Measurements from ENCODE around the gene NEU1. TPM values are rescaled to one million over a fixed set of nuclear protein-coding genes. Genes with fewer than 3 reads are reported as not detected.

NEU1 gene
- total and polyA plus RNA-seq, 2 of the 8 experiments (the other 6 are each of a cell fraction or from before 2014, with no cell fraction given): 41.2 to 72.1 TPM

DNA sequence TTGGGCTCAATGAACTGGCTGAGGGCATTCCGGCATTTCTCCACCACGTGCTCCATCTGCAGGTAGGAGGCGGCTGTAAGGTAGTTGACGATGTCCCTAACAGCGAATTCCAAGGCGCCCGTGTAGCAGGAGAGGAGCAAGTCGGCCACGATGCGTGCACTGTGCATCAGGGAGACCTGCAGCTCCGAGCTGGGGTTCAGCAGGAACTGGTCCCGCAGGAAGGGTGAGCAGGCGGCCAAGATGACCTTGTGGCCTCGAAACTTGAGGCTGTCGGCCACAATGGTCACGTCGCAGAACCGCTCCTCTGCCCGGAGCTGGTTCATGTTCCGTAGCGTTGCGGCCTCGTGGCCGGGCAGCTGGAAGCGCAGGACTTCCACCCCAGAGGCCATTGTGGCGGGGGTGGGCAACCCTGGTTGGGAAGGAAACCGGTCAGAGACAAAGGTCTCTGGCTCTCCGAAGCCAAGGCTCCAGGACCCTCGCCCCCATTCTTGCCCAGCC, 38.3 kb upstream of the NEU1 start:
- H4K91ac ChIP-seq (replicated peaks; ENCODE audit: insufficient read length, low read length): no peak overlapping the region
- H3K27ac ChIP-seq (ENCODE audit: low read depth, low read length): no peak overlapping the region
- no peak overlapping the region for H2AFZ ChIP-seq (ENCODE audit: low read length)
- H2BK20ac ChIP-seq (ENCODE audit: low read length): no peak overlapping the region
- peaks cover 0 to 16% (median 8%) of the 10 kb centered on the region in 4 experiments; a peak in 6 of 7 replicates for H3K4me1 ChIP-seq (replicated peaks in 1 of 4; ENCODE audit: control insufficient read depth in 3 of 4, insufficient read depth in 4 of 4, low read length in 3 of 4)
- FAIRE-seq (no peak), DNase-seq (ENCODE audit: low read depth in 1 of 2, low spot score in 2 of 2) (peak in 1 of 2 experiments; percentile 70)
- peak overlapping the region; percentile 90; the same call in 1 of the 2 replicates for H2BK5ac ChIP-seq (ENCODE audit: low read depth, low read length)
- H3K9me3 ChIP-seq (ENCODE audit: insufficient read depth in 2 of 2, low read depth in 1 of 2, low read length in 1 of 2): no peaks in the 10 kb centered on the region
- H3K23me2 ChIP-seq (ENCODE audit: low read depth, low read length): peaks cover 13% of the 10 kb centered on the region
- H3K4me3 ChIP-seq (ENCODE audit: extremely low read depth in 1 of 4, insufficient read depth in 2 of 4, low read depth in 3 of 4, low read length in 4 of 4): peak overlapping the region; percentile 29 to 66 (median 51)
- peaks cover 2 to 8% (median 6%) of the 10 kb centered on the region in 4 experiments; a peak in 5 of 8 replicates for H3K36me3 ChIP-seq (ENCODE audit: control insufficient read depth in 2 of 4, insufficient read depth in 4 of 4, low read length in 3 of 4)
- H4K8ac ChIP-seq (ENCODE audit: extremely low read depth, insufficient read depth, low read length): peak overlapping the region; percentile 42; the same call in 1 of the 2 replicates
- no peak overlapping the region for H2BK12ac ChIP-seq (ENCODE audit: low read depth, low read length)
- no peak overlapping the region; the same call in 1 of the 2 replicates for H2BK15ac ChIP-seq (ENCODE audit: low read length)
- peak overlapping the region; percentile 87 for H3K18ac ChIP-seq (ENCODE audit: extremely low read depth, low read length)
- no peak overlapping the region for H3K14ac ChIP-seq (ENCODE audit: insufficient read length)
- no peak overlapping the region for H2BK120ac ChIP-seq (replicated peaks; ENCODE audit: low read depth, low read length)
- H4K5ac ChIP-seq (ENCODE audit: insufficient read length, low read depth, low read length): peak overlapping the region; percentile 20
- H3K4me2 ChIP-seq (ENCODE audit: insufficient read depth in 1 of 2, low read depth in 2 of 2, low read length in 2 of 2): peak overlapping the region; percentile 68 to 86
- peaks cover 2% of the 10 kb centered on the region for H3K79me1 ChIP-seq (ENCODE audit: low read depth, low read length)
- H3K9ac ChIP-seq (replicated peaks in 1 of 4; ENCODE audit: extremely low read depth in 1 of 4, low read depth in 3 of 4, low read length in 3 of 4): peak overlapping the region in 1 of 4 experiments; percentile 27; a peak in 1 of 7 replicates
- H3K27me3 ChIP-seq (replicated peaks in 1 of 4; ENCODE audit: control insufficient read depth in 3 of 4, extremely low read depth in 1 of 4, insufficient read depth in 3 of 4, low read length in 3 of 4): no peaks in the 10 kb centered on the region
- H3K79me2 ChIP-seq (ENCODE audit: control insufficient read depth in 1 of 2, insufficient read depth in 2 of 2, low read length in 2 of 2): peaks cover 0 to 17% of the 10 kb centered on the region in 2 experiments; a peak in 2 of 4 replicates
- no peak overlapping the region for H3K23ac ChIP-seq (ENCODE audit: insufficient read length)
- ChIA-PET CTCF (ENCODE audit: partially characterized antibody) (interaction anchor here (0.9 to 1.1 kb wide), 3 partner anchors 14 to 23 kb away, joined by 3 to 4 read pairs (median 3); no protein-coding TSS in a partner anchor), POLR2A (ENCODE audit: partially characterized antibody) (interaction anchor here (0.8 to 1.0 kb wide), 3 partner anchors 17 to 280 kb away, joined by 3 read pairs; partner anchors contain the start of genes NELFE, PRRC2A and SKIC2)
- no peak overlapping the region for H3K4ac ChIP-seq (replicated peaks; ENCODE audit: insufficient read length, low read depth, low read length)
- peaks cover 0 to 4% of the 10 kb centered on the region in 2 experiments for H4K20me1 ChIP-seq (replicated peaks in 1 of 2; ENCODE audit: control insufficient read depth in 1 of 2, insufficient read depth in 2 of 2, low read length in 2 of 2)
- H2AK5ac ChIP-seq (ENCODE audit: low read depth, low read length): no peak overlapping the region
- H3K56ac ChIP-seq (replicated peaks; ENCODE audit: insufficient read length, low read depth, low read length): no peak overlapping the region
- WGBS, 2 experiments (ENCODE audit: extremely low coverage in 1 of 2, insufficient coverage in 1 of 2, insufficient read length in 1 of 2, insufficient replicate concordance in 2 of 2, low coverage in 1 of 2, low lambda C conversion rate in 2 of 2, missing lambda C conversion rate in 1 of 2): 67% methylated on average over 26 of the region's 29 CpGs; no CpG with 5 or more reads in 1 of the 2 experiments
- TF ChIP-seq TBP (IDR thresholded peaks at IDR 0.05; ENCODE audit: low read depth, low read length): no peak
- no peak for TF ChIP-seq POU5F1 (IDR thresholded peaks at IDR 0.05; ENCODE audit: low read depth, low read length)
- TF ChIP-seq SIRT6 (IDR thresholded peaks at IDR 0.05; ENCODE audit: low read length): no peak
- no peak for TF ChIP-seq SP4 (IDR thresholded peaks at IDR 0.05; ENCODE audit: low read length)
- TF ChIP-seq RXRA (IDR thresholded peaks at IDR 0.05; ENCODE audit: insufficient read depth, low read depth, low read length): no peak
- no peak for TF ChIP-seq YY1 (IDR thresholded peaks at IDR 0.05; ENCODE audit: low read depth, low read length)
- no peak for TF ChIP-seq SRF (IDR thresholded peaks at IDR 0.05; ENCODE audit: low read depth, low read length)
- TF ChIP-seq BACH1 (IDR thresholded peaks at IDR 0.05; ENCODE audit: low read length): no peak
- no peak for TF ChIP-seq NANOG (IDR thresholded peaks at IDR 0.05; ENCODE audit: insufficient read depth, low read depth, low read length, poor library complexity, severe bottlenecking)
- TF ChIP-seq TEAD4 (IDR thresholded peaks at IDR 0.05; ENCODE audit: low read depth, low read length): 0 out of 2 replicates have a peak, but pooled peaks have one; percentile 22
- TF ChIP-seq JUN (IDR thresholded peaks at IDR 0.05; ENCODE audit: low read depth, low read length): no peak
- no peak; a peak in 1 of 4 replicates for TF ChIP-seq RAD21 (IDR thresholded peaks at IDR 0.05 in 1 of 2, conservative IDR thresholded peaks at IDR 0.05 in 1 of 2; ENCODE audit: low read depth in 2 of 2, low read length in 2 of 2)
- peak; percentile 35 for TF ChIP-seq ASH2L (IDR thresholded peaks at IDR 0.05; ENCODE audit: low read length)
- TF ChIP-seq SP1 (IDR thresholded peaks at IDR 0.05; ENCODE audit: low read depth, low read length): no peak
